GM18867 (cell line): ENCODE results near the gene RALGPS1.

ENCODE experiments used
- ATAC-seq: cut with Tn5 transposase; IDR thresholded peaks from one replicate; pipeline ENCODE4 v1.9.1; 2021; ENCODE audit warnings: mild to moderate bottlenecking, moderate library complexity; ENCODE audit not compliant: unreplicated experiment

RALGPS1 gene

GRCh38 chr9:127114606-127115005 is 200.0 kb downstream of the RALGPS1 start:
- ATAC-seq, result no peak

GRCh38 chr9:127116088-127116726 is 201.6 kb downstream of the RALGPS1 start:
- no peak for ATAC-seq

- no peak for ATAC-seq
These were observed 202.4 kb downstream of the RALGPS1 start for GRCh38 chr9:127116957-127117356.

- ATAC-seq, result no peak
These were observed 203.2 kb downstream of the RALGPS1 start for GRCh38 chr9:127117801-127118200.

- no peak for ATAC-seq
These were observed 204.2 kb downstream of the RALGPS1 start for GRCh38 chr9:127118597-127119319.

- ATAC-seq, result no peak
These were observed 204.7 kb downstream of the RALGPS1 start for GRCh38 chr9:127119320-127119709.

- no peak for ATAC-seq
These were observed 207.1 kb downstream of the RALGPS1 start for GRCh38 chr9:127121628-127122175.

- ATAC-seq, result no peak
These were observed 207.8 kb downstream of the RALGPS1 start, which contains the start of gene ANGPTL2 for GRCh38 chr9:127122176-127123063. Gene ANGPTL2, minus strand, starts transcription at chr9:127122635. Its CDS starts 13,904 bp downstream, at chr9:127108731.

GRCh38 chr9:127123064-127123890 is 208.7 kb downstream of the RALGPS1 start:
- no peak for ATAC-seq

GRCh38 chr9:127124111-127124531 is 209.5 kb downstream of the RALGPS1 start:
- ATAC-seq, result no peak

- no peak for ATAC-seq
These were observed 210.2 kb downstream of the RALGPS1 start for GRCh38 chr9:127124792-127125191.

- ATAC-seq, result no peak
These were observed 212.4 kb downstream of the RALGPS1 start for GRCh38 chr9:127126971-127127370.

- no peak for ATAC-seq
These were observed 213.9 kb downstream of the RALGPS1 start for GRCh38 chr9:127128341-127129072.

- no peak for ATAC-seq
These were observed 214.6 kb downstream of the RALGPS1 start for GRCh38 chr9:127129073-127129717.

GRCh38 chr9:127129718-127130085 is 215.1 kb downstream of the RALGPS1 start:
- ATAC-seq, result no peak

- ATAC-seq, result no peak
These were observed 215.7 kb downstream of the RALGPS1 start for GRCh38 chr9:127130235-127130634.

GRCh38 chr9:127130661-127131538 is 216.3 kb downstream of the RALGPS1 start:
- no peak for ATAC-seq

- ATAC-seq, result no peak
These were observed 217.3 kb downstream of the RALGPS1 start for GRCh38 chr9:127131871-127132270.
